ENCODE measurements around the gene GTF2IRD1. TPM values are rescaled to one million over a fixed set of nuclear protein-coding genes. Genes with fewer than 3 reads are reported as not detected.

GTF2IRD1 gene
- total and polyA plus RNA-seq, 2 of the 13 experiments (the other 11 are each of a cell fraction or from before 2014, with no cell fraction given), result 16.5 to 26.7 TPM

DNA sequence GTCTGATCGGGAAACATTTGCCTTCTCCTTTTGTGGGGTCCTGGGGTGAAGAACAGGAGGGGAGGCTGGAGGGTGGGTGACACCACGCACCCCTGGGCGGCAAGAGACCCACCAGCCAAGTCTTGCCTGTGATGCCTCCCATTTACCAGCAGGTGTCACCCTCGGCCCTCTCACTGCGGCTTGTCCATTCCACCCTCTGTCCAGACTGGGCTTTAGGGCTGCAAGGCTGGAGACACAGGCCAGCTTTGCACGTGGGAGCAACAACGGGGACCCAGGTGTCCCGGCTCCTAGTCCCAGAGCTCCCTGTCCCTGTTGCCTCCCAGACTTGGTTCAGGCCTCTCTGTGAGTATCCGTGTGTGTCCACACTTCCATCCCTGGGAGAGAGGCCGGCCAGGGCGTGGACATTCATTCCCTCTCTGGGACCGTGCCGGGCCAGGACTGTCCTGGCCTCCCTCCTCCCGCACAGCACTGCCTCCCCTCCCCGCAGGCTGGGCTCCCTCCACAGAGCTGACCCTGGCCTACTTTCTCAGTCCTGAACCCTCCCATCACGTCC lies 36.2 kb upstream of the GTF2IRD1 start (continued):
- TF ChIP-seq TGIF2 (CRISPR knock-in tag; IDR thresholded peaks at IDR 0.05), result no peak
- no peak for TF ChIP-seq GPN1 (CRISPR knock-in tag; IDR thresholded peaks at IDR 0.05; ENCODE audit: borderline replicate concordance)
- no peak for TF ChIP-seq MTF2 (CRISPR knock-in tag; IDR thresholded peaks at IDR 0.05; ENCODE audit: borderline replicate concordance)
- no peak; the same call in 1 of the 2 replicates for TF ChIP-seq SP2 (CRISPR knock-in tag; IDR thresholded peaks at IDR 0.05)
- TF ChIP-seq ZBTB4 (CRISPR knock-in tag; IDR thresholded peaks at IDR 0.05; ENCODE audit: borderline replicate concordance), result no peak
- peak; percentile 41 for TF ChIP-seq TEAD3 (CRISPR knock-in tag; optimal IDR thresholded peaks at IDR 0.05; ENCODE audit: borderline replicate concordance)
- TF ChIP-seq ZNF549 (CRISPR knock-in tag; IDR thresholded peaks at IDR 0.05), result no peak
- TF ChIP-seq PCBP1 (IDR thresholded peaks at IDR 0.05; ENCODE audit: borderline replicate concordance, low read depth, low read length), result peak; percentile 41; the same call in 1 of the 2 replicates
- TF ChIP-seq CREB1 (IDR thresholded peaks at IDR 0.05), result no peak
- TF ChIP-seq CREB1 (CRISPR knock-in tag; IDR thresholded peaks at IDR 0.05), result no peak
- TF ChIP-seq, protein P1, sequence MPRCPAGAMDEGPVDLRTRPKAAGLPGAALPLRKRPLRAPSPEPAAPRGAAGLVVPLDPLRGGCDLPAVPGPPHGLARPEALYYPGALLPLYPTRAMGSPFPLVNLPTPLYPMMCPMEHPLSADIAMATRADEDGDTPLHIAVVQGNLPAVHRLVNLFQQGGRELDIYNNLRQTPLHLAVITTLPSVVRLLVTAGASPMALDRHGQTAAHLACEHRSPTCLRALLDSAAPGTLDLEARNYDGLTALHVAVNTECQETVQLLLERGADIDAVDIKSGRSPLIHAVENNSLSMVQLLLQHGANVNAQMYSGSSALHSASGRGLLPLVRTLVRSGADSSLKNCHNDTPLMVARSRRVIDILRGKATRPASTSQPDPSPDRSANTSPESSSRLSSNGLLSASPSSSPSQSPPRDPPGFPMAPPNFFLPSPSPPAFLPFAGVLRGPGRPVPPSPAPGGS (CRISPR knock-in tag; IDR thresholded peaks at IDR 0.05), result no peak
- TF ChIP-seq, protein P2, sequence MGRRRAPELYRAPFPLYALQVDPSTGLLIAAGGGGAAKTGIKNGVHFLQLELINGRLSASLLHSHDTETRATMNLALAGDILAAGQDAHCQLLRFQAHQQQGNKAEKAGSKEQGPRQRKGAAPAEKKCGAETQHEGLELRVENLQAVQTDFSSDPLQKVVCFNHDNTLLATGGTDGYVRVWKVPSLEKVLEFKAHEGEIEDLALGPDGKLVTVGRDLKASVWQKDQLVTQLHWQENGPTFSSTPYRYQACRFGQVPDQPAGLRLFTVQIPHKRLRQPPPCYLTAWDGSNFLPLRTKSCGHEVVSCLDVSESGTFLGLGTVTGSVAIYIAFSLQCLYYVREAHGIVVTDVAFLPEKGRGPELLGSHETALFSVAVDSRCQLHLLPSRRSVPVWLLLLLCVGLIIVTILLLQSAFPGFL (CRISPR knock-in tag; IDR thresholded peaks at IDR 0.05), result no peak
- TF ChIP-seq, protein P3, sequence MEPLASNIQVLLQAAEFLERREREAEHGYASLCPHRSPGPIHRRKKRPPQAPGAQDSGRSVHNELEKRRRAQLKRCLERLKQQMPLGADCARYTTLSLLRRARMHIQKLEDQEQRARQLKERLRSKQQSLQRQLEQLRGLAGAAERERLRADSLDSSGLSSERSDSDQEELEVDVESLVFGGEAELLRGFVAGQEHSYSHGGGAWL (CRISPR knock-in tag; IDR thresholded peaks at IDR 0.05), result 0 out of 2 replicates have a peak, but pooled peaks have one; percentile 28
- TF ChIP-seq, protein P4, sequence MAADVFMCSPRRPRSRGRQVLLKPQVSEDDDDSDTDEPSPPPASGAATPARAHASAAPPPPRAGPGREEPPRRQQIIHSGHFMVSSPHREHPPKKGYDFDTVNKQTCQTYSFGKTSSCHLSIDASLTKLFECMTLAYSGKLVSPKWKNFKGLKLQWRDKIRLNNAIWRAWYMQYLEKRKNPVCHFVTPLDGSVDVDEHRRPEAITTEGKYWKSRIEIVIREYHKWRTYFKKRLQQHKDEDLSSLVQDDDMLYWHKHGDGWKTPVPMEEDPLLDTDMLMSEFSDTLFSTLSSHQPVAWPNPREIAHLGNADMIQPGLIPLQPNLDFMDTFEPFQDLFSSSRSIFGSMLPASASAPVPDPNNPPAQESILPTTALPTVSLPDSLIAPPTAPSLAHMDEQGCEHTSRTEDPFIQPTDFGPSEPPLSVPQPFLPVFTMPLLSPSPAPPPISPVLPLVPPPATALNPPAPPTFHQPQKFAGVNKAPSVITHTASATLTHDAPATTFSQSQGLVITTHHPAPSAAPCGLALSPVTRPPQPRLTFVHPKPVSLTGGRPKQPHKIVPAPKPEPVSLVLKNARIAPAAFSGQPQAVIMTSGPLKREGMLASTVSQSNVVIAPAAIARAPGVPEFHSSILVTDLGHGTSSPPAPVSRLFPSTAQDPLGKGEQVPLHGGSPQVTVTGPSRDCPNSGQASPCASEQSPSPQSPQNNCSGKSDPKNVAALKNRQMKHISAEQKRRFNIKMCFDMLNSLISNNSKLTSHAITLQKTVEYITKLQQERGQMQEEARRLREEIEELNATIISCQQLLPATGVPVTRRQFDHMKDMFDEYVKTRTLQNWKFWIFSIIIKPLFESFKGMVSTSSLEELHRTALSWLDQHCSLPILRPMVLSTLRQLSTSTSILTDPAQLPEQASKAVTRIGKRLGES (CRISPR knock-in tag; IDR thresholded peaks at IDR 0.05; ENCODE audit: borderline replicate concordance), result no peak
- no peak for TF ChIP-seq DNMT1 (CRISPR knock-in tag; IDR thresholded peaks at IDR 0.05)
- no peak for TF ChIP-seq PLRG1 (conservative IDR thresholded peaks at IDR 0.05)
- TF ChIP-seq FOXM1 (CRISPR knock-in tag; IDR thresholded peaks at IDR 0.05), result no peak
- no peak for TF ChIP-seq SRSF4 (IDR thresholded peaks at IDR 0.05; ENCODE audit: low read depth, low read length, poor library complexity, severe bottlenecking)
